ENCODE measurements around the gene IRF5. TPM values are rescaled to one million over a fixed set of nuclear protein-coding genes. Genes with fewer than 3 reads are reported as not detected.
"Not testable (repeated sequence)": the region's sequence is repeated elsewhere in the genome, so short reads cannot be mapped to it uniquely, and the experiment has no call there.

IRF5 gene
- polyA plus RNA-seq, 1 donor: 3.1 TPM

DNA sequence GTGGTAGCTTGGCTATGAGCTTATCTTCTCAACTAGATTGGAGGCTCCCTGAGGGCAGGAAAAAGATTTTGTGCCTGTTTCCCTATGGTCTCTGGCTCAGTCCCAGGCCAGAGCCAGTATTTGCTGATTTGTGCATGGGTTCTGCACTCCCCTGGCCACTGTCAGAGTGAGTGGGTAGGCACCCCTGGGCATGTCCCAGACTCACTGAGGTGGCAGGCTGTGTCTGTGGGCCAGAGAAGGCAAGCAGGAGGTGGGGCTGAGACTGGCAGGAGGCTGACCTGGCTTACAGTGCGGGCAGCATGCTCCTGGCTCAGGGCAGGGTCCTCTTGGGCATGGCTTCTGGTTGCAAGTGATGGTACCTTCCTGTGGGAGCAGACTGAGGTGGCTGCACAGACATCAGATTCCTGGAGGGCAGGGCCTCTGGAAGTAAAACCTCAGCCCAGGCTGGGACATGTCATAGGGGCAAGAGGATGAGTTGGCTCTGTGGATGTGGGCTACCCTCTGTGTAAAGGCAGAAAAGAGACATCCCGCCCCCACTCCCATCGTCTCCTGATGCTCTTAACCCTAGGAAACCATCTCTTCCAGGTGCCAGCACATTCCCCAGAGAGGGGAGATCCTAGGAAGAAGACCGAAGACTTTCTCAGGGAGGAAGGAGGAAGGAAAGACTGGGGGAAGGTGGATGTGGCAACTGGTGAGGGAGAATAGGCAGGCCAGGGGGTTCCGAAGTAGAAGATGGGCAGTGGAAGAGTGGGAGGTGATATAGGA, 31.5 kb upstream of the IRF5 start:
- no peak for DNase-seq

DNA sequence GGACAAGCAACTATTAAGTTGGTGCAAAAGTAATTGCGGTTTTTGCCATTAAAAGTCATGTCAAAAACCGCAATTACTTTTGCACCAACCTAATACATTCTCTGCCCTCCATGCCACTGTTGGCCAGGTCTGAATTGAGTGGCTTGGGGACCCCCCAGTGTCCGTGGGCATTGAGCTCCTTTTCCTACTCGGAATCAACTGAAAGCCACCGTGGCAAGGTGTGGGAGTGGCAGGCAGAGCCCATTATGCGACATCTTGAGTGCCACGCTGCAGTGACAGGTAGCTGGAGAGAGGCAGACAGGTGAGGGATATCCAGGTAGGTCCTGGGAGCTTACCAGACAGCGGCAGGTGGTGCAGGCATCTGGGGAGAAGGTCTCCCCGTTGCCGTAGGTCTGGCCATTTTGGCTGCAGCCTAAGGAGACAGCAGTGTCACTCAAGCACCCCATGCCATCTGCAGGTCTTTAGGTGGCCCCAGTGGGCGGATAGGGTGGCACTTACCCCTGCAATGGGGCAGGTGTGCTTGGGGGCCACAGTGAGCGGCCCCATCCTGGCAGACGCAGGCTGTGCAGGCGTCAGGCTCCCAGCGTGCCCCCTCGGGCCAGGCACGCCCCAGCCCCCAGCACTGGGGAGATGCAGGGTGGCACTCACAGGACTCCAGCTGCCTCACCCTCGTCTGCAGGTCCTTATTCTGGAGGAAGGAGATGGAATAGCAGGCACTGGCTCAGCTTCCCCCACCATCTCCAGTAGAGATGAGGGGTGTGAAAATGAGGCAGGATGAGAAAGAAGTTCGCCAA, 30.8 kb upstream of the IRF5 start:
- DNase-seq: no peak

DNA sequence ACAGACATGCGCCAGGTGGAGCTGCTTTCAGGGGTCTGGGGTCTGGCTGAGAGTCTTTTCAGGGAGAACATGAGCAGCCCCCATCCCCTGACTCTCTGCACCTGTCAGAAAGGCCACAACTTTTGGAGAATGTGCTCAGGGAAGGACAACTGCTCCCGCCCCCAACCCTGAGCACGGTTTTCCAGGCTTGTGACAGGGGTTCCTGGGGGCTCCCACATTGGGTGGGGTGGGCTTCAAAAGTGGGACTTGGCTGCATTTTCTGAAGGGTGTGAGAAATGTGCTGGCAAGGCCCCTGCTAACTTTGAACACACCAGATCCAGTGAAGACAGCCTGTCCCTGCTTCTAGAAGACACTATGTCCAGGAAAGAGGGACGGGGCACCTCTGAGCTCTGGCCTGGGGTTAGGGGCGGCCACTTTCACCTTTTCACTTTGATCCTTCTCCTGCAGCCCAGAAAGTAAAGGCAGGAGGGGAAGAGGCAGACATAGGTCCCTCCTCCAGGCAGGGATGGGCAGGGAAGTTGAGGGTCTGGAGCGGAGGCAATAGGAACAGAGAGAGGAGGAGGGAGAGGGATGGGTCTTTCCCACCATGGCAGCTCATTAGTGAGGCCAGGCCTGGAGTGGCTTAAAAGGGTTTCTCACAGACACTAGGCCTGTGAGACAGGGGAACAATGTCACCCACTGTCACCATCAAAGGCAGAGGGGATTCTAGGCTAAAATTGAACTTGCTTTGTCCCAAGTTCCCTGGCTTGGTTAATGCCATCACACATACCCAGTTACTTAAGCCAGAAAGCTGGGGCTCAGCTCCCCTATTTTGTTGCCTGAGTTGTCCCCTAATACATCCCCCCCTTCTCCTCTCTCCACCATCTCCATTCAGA, 28.7 kb upstream of the IRF5 start:
- DNase-seq: no peak

DNA sequence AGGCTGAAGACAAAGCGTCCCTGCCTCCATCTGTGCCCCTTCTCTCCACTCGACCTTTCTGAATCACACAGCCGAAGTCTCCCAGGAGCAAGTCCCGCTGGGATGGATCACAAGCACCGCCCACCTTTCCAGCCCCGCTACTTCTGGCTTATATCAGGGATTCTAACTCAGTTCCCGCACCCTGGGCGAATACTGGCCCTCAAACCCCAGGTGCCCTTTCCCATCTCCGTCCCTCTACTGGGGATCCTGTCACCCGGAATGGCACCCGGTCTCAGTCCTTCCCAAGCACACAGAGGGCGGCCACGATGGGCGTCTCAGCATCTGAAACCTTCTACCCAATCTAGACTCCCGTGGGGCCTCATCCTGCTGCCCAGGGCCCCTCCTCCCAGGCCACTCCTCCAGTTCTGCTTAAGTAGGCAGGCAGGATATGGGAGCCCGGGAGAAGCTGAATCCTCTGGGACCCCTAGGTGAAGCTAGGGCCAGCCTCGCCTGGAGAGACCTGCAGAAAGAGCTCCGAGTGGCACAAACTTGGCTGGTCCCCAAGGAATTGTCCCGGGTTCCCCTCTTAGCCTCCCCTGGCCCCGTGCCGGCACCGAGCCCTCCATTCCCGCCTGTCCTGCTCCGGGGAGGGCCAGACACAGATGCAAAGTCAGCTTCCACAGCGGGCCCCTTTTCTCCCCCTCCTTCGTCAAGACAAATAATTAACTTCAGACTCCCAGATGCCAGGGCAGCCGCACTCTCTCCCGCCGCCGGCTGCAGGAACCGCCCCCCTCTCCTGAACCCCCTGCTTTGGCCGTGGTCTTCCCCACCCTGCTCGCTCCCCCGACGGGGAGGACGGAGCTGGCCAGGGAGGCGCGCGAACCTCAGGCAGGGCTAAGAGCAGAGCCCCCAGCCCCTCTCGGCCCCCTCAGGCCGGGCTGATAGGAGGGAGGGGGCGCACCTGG, 27.8 kb upstream of the IRF5 start:
- no peak for DNase-seq

DNA sequence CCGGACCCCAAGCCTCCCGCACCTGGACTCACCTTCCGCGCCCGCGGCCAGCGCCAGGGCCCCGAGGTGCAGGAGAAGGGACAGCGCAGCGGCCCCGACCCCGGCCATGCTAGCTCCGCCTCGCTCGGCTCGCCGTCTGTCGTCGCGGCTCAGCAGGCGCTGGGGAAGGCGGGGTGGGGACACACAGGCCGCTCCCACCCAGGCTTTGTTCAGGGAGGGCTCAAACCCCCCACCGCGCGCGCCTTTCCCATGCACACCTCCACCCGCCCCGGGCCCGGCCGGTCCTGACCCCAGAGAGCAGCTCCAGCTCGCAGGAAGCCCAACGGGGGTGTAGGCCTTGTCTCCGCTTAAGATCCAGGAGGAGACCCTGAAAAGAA, 27.2 kb upstream of the IRF5 start, which contains the start of gene KCP:
Gene KCP, minus strand, starts transcription at position 141 of the 377 bp plus-strand sequence. Its CDS starts 33 bp downstream, at position 108.
- DNase-seq: no peak

DNA sequence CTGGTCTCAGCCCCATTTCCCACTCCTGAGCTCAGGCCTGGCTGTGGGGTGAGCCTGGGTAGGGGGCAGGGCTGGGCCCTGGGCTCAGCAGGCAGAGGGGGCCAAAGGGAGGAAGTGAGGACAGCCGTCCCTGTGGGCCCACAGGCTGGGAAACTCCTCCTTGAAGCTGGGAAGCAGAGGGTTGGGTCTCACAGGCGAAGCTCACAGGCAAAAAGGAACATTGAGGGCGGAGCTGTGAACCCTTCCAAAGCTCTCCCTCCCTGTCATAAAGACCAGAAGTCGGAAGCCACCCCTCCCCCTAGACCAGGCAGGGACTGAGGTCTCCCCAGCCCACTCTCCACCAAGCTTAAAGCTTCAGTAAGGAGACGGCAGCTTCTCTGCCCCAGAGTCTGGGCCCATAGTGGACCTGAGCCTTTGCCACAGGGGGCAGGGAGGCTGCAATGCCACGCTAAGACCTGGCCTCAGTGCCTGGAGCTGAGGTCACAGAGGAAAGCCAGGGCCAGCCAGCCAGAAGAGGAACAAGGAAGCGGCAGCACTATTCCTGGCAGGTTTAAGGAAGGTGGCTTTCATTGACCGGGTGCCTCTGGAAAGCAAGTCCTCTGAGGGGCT, 26.2 kb upstream of the IRF5 start:
- peak; percentile 63 for DNase-seq

DNA sequence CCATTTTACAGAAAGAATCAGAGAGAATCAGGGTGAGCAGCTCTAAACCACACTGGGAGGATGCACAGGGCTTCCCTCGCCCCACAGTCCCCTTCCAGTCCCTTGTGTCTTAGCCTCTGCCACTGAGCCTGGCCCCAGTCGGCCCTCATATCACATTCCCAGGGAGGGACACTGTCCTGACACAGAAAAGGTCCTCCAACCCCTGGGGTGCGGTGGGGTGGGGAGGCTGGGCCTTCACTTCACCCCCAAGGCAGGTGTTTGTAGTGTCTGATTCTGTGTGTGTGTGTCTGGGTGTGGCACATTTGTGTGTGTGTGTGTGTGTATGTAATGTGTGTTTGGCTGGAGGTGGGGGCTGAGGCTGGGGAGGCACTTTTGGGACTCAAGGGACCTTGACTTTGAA, 25.4 kb upstream of the IRF5 start:
- no peak for DNase-seq

DNA sequence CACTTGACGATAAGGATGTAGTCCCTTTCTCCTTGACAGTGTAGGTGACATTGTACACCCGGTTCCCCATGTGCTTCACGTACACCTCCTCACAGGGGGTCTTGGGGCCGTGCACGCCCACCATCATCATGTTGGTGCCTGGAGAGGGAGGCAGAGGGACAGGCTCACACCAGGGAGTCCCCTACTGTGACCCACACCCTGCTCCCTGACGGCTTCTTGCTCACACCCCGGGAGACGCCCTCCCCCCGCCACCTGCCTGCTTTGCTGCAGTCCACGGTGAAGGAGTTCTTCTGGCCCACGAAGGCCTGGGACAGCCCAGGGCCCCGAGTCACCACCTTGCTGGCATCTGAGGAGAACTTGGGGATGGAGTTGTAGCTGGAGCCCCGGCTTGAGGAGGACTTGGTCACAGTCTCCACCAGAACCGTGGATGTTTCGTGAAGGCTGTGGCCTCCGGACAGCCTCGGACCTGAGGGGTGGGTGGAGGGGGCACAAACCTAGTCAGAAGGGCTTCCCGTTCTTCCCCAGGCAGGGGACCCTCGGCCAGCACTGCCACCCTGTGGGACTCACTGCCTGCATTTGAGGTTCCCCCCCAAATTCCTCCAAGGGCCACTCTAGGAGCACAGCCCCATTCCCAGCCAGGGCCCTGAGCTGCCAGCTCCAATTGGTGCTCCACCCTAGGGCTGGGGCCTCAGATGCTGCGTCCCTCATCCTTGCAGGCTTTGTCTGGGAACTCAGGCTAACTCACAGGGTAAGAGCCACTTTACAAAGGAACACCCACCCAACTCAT, 24.8 kb upstream of the IRF5 start:
- not testable (repeated sequence) for DNase-seq

DNA sequence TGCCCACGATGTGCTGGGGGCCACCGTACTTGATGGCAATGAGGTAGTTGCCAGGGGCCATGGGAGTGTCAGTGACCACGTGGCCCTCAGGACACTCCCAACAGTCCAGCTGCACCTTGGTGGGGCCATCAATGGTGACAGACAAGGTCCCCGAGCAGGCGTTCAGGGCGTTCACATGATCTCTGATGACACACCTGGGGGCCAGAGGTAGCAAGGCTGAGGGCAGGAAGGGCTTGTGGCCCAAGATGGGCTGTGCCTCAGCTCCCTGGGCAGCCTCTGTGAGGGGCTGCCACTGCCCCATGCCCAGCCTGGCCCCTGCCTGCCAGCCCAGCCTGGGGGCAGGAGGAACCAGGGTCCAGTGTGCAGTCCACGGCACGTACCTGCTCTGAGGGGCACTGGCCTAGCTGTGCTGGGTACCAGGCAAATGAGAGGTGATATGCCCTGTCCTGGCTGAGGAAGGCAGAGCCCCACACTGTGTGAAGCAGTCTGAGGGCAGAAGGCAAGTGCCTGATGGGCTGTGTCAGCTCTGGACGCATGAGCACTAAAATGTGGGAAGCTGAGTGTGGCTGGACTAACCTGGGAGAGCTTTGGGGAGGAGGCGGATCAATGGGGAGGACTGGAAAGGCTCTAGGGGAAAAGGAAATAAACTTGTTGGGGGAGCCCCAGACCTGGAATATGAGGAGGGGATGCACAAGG, 23.7 kb upstream of the IRF5 start:
- no peak for DNase-seq

DNA sequence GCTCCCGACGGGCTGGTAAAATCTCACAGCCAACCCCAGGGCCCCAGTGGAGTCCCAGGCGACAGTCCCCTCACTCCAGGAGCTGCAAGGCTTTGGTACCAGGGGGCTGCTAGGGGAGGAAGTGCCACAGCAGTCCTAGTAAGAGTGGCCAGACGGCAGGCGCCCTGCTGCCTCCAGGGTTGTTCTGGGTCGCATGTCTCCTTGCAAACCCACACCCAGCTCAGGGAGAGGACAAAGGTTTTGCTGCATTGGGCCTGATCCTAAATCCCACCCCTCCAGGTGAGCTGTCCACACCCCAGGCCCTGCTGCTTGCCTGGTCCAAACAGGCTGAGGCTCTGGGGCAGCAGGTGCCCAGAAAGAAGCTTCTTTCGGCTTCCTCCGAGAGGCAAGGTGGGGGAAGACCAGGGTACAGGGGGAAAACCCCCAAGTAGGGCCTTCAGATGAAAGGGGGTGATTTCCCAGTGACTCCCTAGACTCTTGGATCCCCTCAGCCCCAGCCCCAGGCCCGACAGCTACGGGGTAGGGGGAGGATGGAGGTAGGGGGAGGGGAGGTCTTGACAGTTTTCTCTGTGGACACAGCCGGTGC, 23.1 kb upstream of the IRF5 start:
- DNase-seq: no peak

DNA sequence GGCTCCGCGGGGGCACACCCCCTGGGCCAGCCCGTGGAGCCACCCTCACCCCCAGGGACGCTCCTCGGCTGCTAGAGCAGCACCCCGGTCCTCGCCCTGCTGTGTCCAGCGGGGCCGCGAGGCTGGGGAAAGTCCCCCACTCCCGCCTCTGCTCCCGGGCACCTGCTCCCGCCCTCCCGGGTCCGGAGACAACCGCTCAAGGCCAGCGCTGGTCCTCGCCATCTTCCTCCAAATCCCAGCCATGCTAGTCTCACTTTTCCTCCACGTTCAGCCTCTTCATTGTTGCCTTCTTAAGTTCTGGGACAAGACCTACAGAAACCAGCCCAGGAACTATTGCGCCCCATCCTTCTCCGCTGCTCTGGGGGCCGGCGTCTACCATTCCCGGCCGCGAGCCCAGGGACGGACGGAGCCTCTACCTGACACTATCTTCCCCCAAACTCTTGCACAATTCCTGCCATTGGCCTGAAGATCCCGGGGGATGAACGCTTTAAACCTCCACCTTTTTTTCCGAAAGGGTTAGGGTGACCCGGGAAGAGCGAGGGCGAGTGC, 22.4 kb upstream of the IRF5 start:
- DNase-seq: no peak

DNA sequence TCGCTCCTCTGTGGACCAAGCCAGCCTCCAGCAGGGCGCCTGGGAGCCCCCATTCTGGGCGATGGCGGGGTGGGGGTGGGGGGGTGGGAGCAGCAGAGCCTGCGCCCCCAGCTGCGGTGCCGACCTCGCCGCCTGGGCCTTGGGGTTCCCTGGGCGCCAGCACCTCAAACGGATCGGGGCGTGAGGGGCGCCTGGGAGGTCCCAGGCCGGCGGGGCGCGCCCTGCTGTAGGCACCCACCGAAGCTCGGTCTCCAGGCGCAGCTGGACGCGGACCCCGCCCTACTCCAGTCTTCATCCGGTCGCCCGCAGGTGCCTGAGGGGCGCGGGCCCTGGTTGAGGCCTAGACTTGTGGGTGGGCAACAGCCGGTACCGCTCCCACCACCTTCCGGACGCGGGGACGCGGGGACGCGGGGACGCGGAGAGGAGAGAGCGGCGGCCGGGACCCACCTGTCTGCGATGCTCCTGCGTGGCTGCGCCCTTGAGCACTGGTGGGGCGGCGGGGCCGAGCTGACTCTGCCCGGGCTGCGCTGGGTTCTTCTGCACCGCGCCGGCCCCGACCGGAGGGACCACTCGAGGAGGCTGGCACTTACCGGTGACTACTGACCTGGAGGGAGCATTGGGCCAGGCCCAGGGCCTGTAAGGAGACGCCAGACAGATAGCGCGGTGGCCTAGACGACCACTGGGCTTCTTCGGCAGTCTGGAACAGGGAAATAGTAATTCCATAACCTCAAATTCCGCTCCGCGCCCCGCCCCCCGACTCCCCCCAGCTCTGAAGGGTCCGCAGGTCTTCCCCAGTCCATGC, 21.7 kb upstream of the IRF5 start:
- DNase-seq: no peak

DNA sequence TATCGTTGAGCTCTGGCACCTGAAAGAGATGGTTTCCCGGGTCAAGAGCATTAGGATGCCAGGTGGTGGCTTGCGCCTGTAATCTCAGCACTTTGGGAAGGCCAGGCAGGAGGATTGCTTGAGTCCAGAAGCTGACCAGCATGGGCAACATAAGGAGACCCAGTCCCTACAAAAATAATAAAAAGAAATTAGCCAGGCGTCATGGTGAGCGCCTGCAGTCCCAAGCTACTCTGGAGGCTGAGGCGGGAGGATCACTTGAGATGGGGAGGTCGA, 21.1 kb upstream of the IRF5 start:
- DNase-seq: no peak

DNA sequence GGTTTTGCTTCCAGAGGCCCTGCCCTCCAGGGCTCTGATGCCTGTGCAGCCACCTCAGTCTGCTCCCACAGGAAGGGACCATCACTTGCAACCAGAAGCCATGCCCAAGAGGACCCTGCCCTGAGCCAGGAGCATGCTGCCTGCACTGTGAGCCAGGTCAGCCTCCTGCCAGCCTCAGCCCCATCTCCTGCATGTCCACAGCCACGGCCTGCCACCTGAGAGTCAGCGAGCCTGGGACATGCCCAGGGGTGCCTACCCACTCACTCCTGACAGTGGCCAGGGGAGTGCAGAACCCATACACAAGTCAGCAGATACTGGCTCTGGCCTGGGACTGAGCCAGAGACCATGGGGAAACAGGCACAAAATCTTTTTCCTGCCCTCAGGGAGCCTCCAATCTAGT, 20.6 kb upstream of the IRF5 start:
- no peak for DNase-seq

DNA sequence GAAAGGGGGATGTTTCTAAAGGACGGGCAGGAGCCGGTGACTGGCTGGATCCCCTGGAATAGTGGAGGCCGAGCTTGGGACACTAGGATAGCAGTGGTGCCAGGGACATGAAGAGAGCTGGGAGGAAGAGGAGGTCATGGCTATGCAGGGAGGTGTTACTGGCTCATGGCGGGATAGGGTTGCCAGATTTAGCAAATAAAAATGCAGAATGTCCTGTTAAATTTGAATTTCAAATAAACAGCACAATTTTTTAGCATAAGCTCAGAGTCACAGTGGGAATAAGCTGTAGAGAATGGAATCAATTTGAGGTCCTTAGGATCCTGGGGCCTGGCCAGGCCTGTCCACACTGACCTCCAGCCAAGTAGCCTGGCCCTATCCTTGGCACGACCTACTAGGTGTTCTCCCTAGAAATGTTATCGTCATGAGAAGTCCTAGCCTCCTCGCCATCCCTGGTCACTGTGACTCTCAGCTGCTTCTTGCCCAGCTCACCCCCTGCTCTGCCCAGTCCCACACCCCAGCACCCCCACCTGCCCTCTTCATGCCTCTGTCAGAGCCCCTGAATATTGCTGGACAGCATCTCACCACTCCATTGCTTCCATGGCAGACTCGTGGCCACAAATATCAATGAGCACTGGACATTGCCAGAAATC, 19.6 kb upstream of the IRF5 start:
- no peak for DNase-seq

DNA sequence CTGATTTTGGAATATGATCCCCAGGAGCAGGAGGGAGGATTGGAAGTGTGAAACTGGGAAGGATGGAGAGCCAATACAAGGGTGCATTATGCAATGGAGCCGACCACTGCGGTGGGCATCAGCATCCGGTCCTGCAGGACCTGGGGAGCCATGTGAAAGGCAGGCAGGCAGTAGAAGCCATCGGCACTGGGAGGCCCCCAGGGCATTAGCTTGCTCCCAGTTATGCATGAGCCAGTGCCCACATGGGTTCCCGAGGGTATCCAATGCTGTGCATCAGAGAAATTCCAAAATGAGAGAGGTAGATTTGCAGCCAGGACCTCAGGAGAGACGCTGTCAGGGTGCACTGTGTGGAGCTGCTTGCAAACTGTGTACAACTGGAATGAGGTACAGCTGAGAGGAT, 18.5 kb upstream of the IRF5 start:
- no peak for DNase-seq

DNA sequence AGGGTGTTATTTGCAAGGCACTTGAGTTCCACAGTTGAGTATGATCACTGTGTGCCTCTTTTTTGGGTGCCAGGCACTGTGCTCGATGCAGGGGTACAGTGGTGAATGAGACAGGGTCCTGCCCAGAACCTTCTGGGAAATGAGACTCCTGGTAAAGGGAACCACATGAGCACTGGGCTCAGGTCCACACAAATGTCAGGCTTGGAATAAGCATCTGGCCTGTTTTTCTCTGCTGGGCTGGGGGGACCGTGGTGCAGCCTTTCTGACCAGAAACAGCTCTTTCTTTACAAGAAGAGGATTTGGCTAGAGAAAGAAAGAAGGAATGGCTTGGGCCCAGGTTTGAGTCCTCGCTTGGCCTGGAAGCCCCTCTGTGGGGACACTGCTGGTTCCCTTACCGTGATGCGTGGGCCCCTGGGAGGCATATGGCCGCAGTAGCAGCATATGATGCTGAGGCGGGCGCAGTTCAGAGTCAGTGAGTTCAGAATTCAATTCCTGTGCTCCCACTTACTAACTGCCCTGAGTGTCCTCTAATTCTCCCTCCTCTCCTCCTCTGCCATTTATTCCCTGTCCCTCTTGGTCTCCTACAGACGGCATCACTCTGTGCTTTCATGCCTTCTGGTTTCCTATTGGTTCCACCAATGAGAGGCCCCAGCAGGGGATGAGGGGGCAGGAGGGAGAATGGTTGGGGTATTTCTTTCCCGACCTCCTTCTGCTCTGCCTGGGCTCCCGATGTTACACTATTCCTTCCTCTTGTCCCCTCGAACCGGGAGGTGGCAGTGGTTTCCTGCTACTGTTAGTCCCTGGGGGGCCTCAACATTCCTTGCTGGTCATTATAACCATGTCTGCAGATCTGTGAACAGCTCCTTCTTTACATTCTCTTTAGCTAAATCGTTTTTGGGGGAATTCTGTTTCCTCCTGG, 17.6 kb upstream of the IRF5 start:
- DNase-seq: no peak

Data from hindlimb muscle (tissue), 1 donor.